ENCODE measurements around the gene NHLRC4. TPM values are rescaled to one million over a fixed set of nuclear protein-coding genes. Genes with fewer than 3 reads are reported as not detected.

The NHLRC4 gene
- total and polyA plus RNA-seq, 2 of the 8 experiments (the other 6 are each of a cell fraction or from before 2014, with no cell fraction given): 0.60 to 0.76 TPM

GRCh38 chr16:569445-570254, 2.8 kb downstream of the NHLRC4 start, which contains the start of gene PIGQ:
Gene PIGQ, plus strand, starts transcription at chr16:569968. Its CDS starts 4,107 bp downstream, at chr16:574075.
- FAIRE-seq (no peak), DNase-seq (ENCODE audit: low read depth in 1 of 2, low spot score in 2 of 2) (peak in 1 of 2 experiments; percentile 85)
- Histone ChIP-seq H4K5ac (ENCODE audit: insufficient read length, low read depth, low read length) (peak within 1 kb of the TSS; percentile 95), H3K4me1 (replicated peaks in 1 of 4; ENCODE audit: control insufficient read depth in 3 of 4, insufficient read depth in 4 of 4, low read length in 3 of 4) (peaks cover 0 to 27% (median 12%) of the 10 kb centered on the region in 4 experiments; a peak in 5 of 7 replicates), H3K79me1 (ENCODE audit: low read depth, low read length) (no peaks in the 10 kb centered on the region; the same call in none of the 2 replicates), H3K79me2 (ENCODE audit: control insufficient read depth in 1 of 2, insufficient read depth in 2 of 2, low read length in 2 of 2) (peaks cover 0 to 9% of the 10 kb centered on the region in 2 experiments; a peak in 1 of 4 replicates), H3K36me3 (ENCODE audit: control insufficient read depth in 2 of 4, insufficient read depth in 4 of 4, low read length in 3 of 4) (peaks cover 0 to 10% (median 0%) of the 10 kb centered on the region in 4 experiments; a peak in 3 of 8 replicates), H2BK20ac (ENCODE audit: low read length) (no peak within 1 kb of the TSS), H3K4me2 (ENCODE audit: insufficient read depth in 1 of 2, low read depth in 2 of 2, low read length in 2 of 2) (peak within 1 kb of the TSS; percentile 82 to 94), H3K23me2 (ENCODE audit: low read depth, low read length) (peaks cover 9% of the 10 kb centered on the region; the same call in 1 of the 2 replicates), H3K4me3 (ENCODE audit: extremely low read depth in 1 of 4, insufficient read depth in 2 of 4, low read depth in 3 of 4, low read length in 4 of 4) (peak within 1 kb of the TSS; percentile 71 to 95 (median 72)), H3K27me3 (replicated peaks in 1 of 4; ENCODE audit: control insufficient read depth in 3 of 4, extremely low read depth in 1 of 4, insufficient read depth in 3 of 4, low read length in 3 of 4) (no peaks in the 10 kb centered on the region), H3K56ac (replicated peaks; ENCODE audit: insufficient read length, low read depth, low read length) (no peak within 1 kb of the TSS), H3K9ac (replicated peaks in 1 of 4; ENCODE audit: extremely low read depth in 1 of 4, low read depth in 3 of 4, low read length in 3 of 4) (peak within 1 kb of the TSS; percentile 43 to 94 (median 59)), H4K20me1 (replicated peaks in 1 of 2; ENCODE audit: control insufficient read depth in 1 of 2, insufficient read depth in 2 of 2, low read length in 2 of 2) (peaks cover 0 to 8% of the 10 kb centered on the region in 2 experiments), H2BK12ac (ENCODE audit: low read depth, low read length) (peak within 1 kb of the TSS; percentile 5; the same call in 1 of the 2 replicates), H4K91ac (replicated peaks; ENCODE audit: insufficient read length, low read length) (peak within 1 kb of the TSS; percentile 22), H2AFZ (ENCODE audit: low read length) (no peak within 1 kb of the TSS), H3K4ac (replicated peaks; ENCODE audit: insufficient read length, low read depth, low read length) (peak within 1 kb of the TSS; percentile 94), H3K14ac (ENCODE audit: insufficient read length) (no peak within 1 kb of the TSS), H3K18ac (ENCODE audit: extremely low read depth, low read length) (peak within 1 kb of the TSS; percentile 10), H4K8ac (ENCODE audit: extremely low read depth, insufficient read depth, low read length) (peak within 1 kb of the TSS; percentile 92), H3K23ac (ENCODE audit: insufficient read length) (no peak within 1 kb of the TSS), H3K27ac (ENCODE audit: low read depth, low read length) (no peak within 1 kb of the TSS; the same call in 1 of the 2 replicates), H2BK15ac (ENCODE audit: low read length) (no peak within 1 kb of the TSS; the same call in 1 of the 2 replicates), H2BK5ac (ENCODE audit: low read depth, low read length) (peak within 1 kb of the TSS; percentile 52; the same call in 1 of the 2 replicates), H2BK120ac (replicated peaks; ENCODE audit: low read depth, low read length) (no peak within 1 kb of the TSS), H2AK5ac (ENCODE audit: low read depth, low read length) (no peak within 1 kb of the TSS), H3K9me3 (ENCODE audit: insufficient read depth in 2 of 2, low read depth in 1 of 2, low read length in 1 of 2) (no peaks in the 10 kb centered on the region)
- 8% methylated on average over 13 of the region's 87 CpGs; no CpG with 5 or more reads in 1 of the 2 experiments for WGBS, 2 experiments (ENCODE audit: extremely low coverage in 1 of 2, insufficient coverage in 1 of 2, insufficient read length in 1 of 2, insufficient replicate concordance in 2 of 2, low coverage in 1 of 2, low lambda C conversion rate in 2 of 2, missing lambda C conversion rate in 1 of 2)
- CTCF ChIA-PET (ENCODE audit: partially characterized antibody): interaction anchor here (0.8 to 1.2 kb wide), 4 partner anchors 13 to 92 kb away, joined by 3 to 4 read pairs (median 3); no protein-coding TSS in a partner anchor
- POLR2A ChIA-PET (ENCODE audit: partially characterized antibody): interaction anchor here (0.8 to 7.9 kb wide), 11 partner anchors 11 to 185 kb away, joined by 3 to 58 read pairs (median 3); partner anchors contain the start of genes CAPN15 and RAB40C
- peak; percentile 81 for TF ChIP-seq GABPA (IDR thresholded peaks at IDR 0.05; ENCODE audit: borderline replicate concordance, insufficient read depth, low read length)
- TF ChIP-seq EZH2 (IDR thresholded peaks at IDR 0.05; ENCODE audit: low read depth, low read length, severe bottlenecking): no peak
- TF ChIP-seq KDM4A (IDR thresholded peaks at IDR 0.05; ENCODE audit: low read depth, low read length, severe bottlenecking): peak; percentile 64
- no peak for TF ChIP-seq ATF2 (IDR thresholded peaks at IDR 0.05; ENCODE audit: low read length)
- TF ChIP-seq POLR2AphosphoS5 (IDR thresholded peaks at IDR 0.05; ENCODE audit: low read depth, low read length): 0 out of 2 replicates have a peak, but pooled peaks have one; percentile 36
- TF ChIP-seq TBP (IDR thresholded peaks at IDR 0.05; ENCODE audit: low read depth, low read length): 0 out of 2 replicates have a peak, but pooled peaks have one; percentile 22
- TF ChIP-seq TAF1 (IDR thresholded peaks at IDR 0.05; ENCODE audit: low read depth, low read length): 0 out of 2 replicates have a peak, but pooled peaks have one; percentile 51
- peak; percentile 52 for TF ChIP-seq PHF8 (conservative IDR thresholded peaks at IDR 0.05; ENCODE audit: low read depth, low read length)

Measured in H1 (cell line).